DOHH2 (cell line): ENCODE measurements around the gene RAB5B.

ENCODE experiments used
- CTCF ChIP-seq: fragments of 200-600 bp; sonication (generic); IDR thresholded peaks from one replicate; pipeline ENCODE4 v1.5.1; 2014; ENCODE audit warnings: antibody characterized with exemption, mild to moderate bottlenecking, low read depth, low read length; ENCODE audit not compliant: poor library complexity, severe bottlenecking
- EZH2phosphoT487 ChIP-seq: fragments of 200-600 bp; sonication (generic); IDR thresholded peaks from 2 replicates; pipeline ENCODE4 v1.6.1; 2017; ENCODE audit warnings: borderline replicate concordance, mild to moderate bottlenecking, antibody characterized with exemption, low read length, moderate library complexity, mixed read lengths

- TF ChIP-seq CTCF (no peak), EZH2phosphoT487 (no peak)
Measured at GRCh38 chr12:55997535-55997859, 23.6 kb downstream of the RAB5B start.
